HepG2 (cell line): Measurements from ENCODE around the gene KLHL18.

Source experiments
- ARID3A ChIP-seq: IDR thresholded peaks from 2 replicates; pipeline ENCODE4 v1.6.1; 2012; ENCODE audit warnings: low read depth, low read length, improper control_type of control experiment
- BCL6 ChIP-seq: IDR thresholded peaks from 2 replicates; pipeline ENCODE4 v1.6.1; 2016; ENCODE audit warnings: missing genetic modification reagents, missing compliant biosample characterization
- CEBPB ChIP-seq: IDR thresholded peaks from 2 replicates; pipeline ENCODE4 v1.6.1; 2011; ENCODE audit warnings: low read depth, low read length, improper control_type of control experiment, borderline replicate concordance
- CTCF ChIP-seq: sonication (generic); formaldehyde crosslinking; IDR thresholded peaks from 2 replicates; pipeline ENCODE4 v1.5.0; 2020; ENCODE audit warnings: mild to moderate bottlenecking, missing genetic modification reagents, moderate library complexity
- EP300 ChIP-seq, 3 experiments: sonication (generic) in 1 of 3; formaldehyde crosslinking in 1 of 3; IDR thresholded peaks; 2 replicates each; pipeline versions ENCODE4 v1.5.1 to v1.6.1; 2011 to 2020; ENCODE audit warnings: low read depth in 2 of 3, low read length in 2 of 3, borderline replicate concordance in 1 of 3, improper control_type of control experiment in 1 of 3, mild to moderate bottlenecking in 1 of 3, missing genetic modification reagents in 1 of 3, moderate library complexity in 1 of 3
- ETV6 ChIP-seq: sonication (generic); formaldehyde crosslinking; conservative IDR thresholded peaks from 2 replicates; pipeline ENCODE4 v1.4.0; 2020; ENCODE audit warnings: missing genetic modification reagents
- KDM1A ChIP-seq: IDR thresholded peaks from 2 replicates; pipeline ENCODE4 v1.6.1; 2016; ENCODE audit warnings: missing compliant biosample characterization
- NR3C1 ChIP-seq: sonication (generic); formaldehyde crosslinking; IDR thresholded peaks from 2 replicates; pipeline ENCODE4 v1.4.0; 2020; ENCODE audit warnings: missing genetic modification reagents
- REST ChIP-seq, 2 experiments: IDR thresholded peaks; 2 replicates each; pipeline ENCODE4 v1.6.1; 2011 to 2012; ENCODE audit warnings: low read length in 2 of 2, borderline replicate concordance in 1 of 2, low read depth in 1 of 2, mild to moderate bottlenecking in 1 of 2, moderate library complexity in 1 of 2
- ZNF335 ChIP-seq: sonication (generic); formaldehyde crosslinking; IDR thresholded peaks from 2 replicates; pipeline ENCODE4 v1.4.0; 2020; ENCODE audit warnings: missing genetic modification reagents
- ZNF607 ChIP-seq: sonication (generic); formaldehyde crosslinking; IDR thresholded peaks from 2 replicates; pipeline ENCODE4 v1.5.1; 2020; ENCODE audit warnings: missing genetic modification reagents, mild to moderate bottlenecking, borderline replicate concordance

- TF ChIP-seq ZNF607 (CRISPR knock-in tag) (no peak), CTCF (CRISPR knock-in tag) (no peak), BCL6 (CRISPR knock-in tag) (no peak), REST (IDR thresholded peaks at IDR 0.05; ENCODE audit: borderline replicate concordance in 1 of 2, low read depth in 1 of 2, low read length in 2 of 2) (no peak), ARID3A (no peak), KDM1A (no peak), NR3C1 (CRISPR knock-in tag) (no peak), ZNF335 (CRISPR knock-in tag) (no peak), CEBPB (no peak), EP300 (IDR thresholded peaks at IDR 0.05; ENCODE audit: low read depth in 2 of 2, low read length in 2 of 2) (no peak), EP300 (CRISPR knock-in tag; IDR thresholded peaks at IDR 0.05; ENCODE audit: borderline replicate concordance) (no peak), ETV6 (no peak)
Measured at GRCh38 chr3:47244531-47245100, 38.1 kb upstream of the KLHL18 start.
